ENCODE measurements around the gene PPP2R3C.

PPP2R3C gene

GRCh38 chr14:35140718-35141581 lies 19.2 kb upstream of the PPP2R3C start:
- no peak overlapping the region for H3K27ac ChIP-seq
- H3K36me3 ChIP-seq (ENCODE audit: insufficient read depth, low read length): peaks cover 8% of the 10 kb centered on the region
- H3K4me3 ChIP-seq: no peak overlapping the region
- TF ChIP-seq POLR2AphosphoS5 (IDR thresholded peaks at IDR 0.05; ENCODE audit: borderline replicate concordance, low read depth, low read length): no peak
- no peak for TF ChIP-seq FOXP2 (optimal IDR thresholded peaks at IDR 0.05; ENCODE audit: control extremely low read depth, extremely low read length, insufficient read depth)
- no peak for TF ChIP-seq EZH2 (IDR thresholded peaks at IDR 0.05)
- H3K9ac ChIP-seq (ENCODE audit: insufficient read length): no peak overlapping the region
- no peak for DNase-seq (ENCODE audit: low read depth, low spot score)
- no peaks in the 10 kb centered on the region for H3K9me3 ChIP-seq (ENCODE audit: low read depth, low read length)

GRCh38 chr14:35138585-35138984 lies 16.8 kb upstream of the PPP2R3C start:
- H3K36me3 ChIP-seq (ENCODE audit: insufficient read depth, low read length): peaks cover 14% of the 10 kb centered on the region
- no peaks in the 10 kb centered on the region for H3K9me3 ChIP-seq (ENCODE audit: low read depth, low read length)
- no peak overlapping the region for H3K9ac ChIP-seq (ENCODE audit: insufficient read length)
- DNase-seq (ENCODE audit: low read depth, low spot score): no peak
- no peak for TF ChIP-seq EZH2 (IDR thresholded peaks at IDR 0.05)
- no peak for TF ChIP-seq FOXP2 (optimal IDR thresholded peaks at IDR 0.05; ENCODE audit: control extremely low read depth, extremely low read length, insufficient read depth)
- no peak for TF ChIP-seq POLR2AphosphoS5 (IDR thresholded peaks at IDR 0.05; ENCODE audit: borderline replicate concordance, low read depth, low read length)
- no peak overlapping the region for H3K4me3 ChIP-seq
- no peak overlapping the region for H3K27ac ChIP-seq

GRCh38 chr14:35134329-35135123 lies 12.7 kb upstream of the PPP2R3C start:
- H3K9me3 ChIP-seq (ENCODE audit: low read depth, low read length): no peaks in the 10 kb centered on the region
- DNase-seq (ENCODE audit: low read depth, low spot score): no peak
- H3K36me3 ChIP-seq (ENCODE audit: insufficient read depth, low read length): peaks cover 27% of the 10 kb centered on the region; the same call in 1 of the 2 replicates
- H3K9ac ChIP-seq (ENCODE audit: insufficient read length): no peak overlapping the region
- no peak overlapping the region for H3K27ac ChIP-seq
- TF ChIP-seq FOXP2 (optimal IDR thresholded peaks at IDR 0.05; ENCODE audit: control extremely low read depth, extremely low read length, insufficient read depth) (no peak), EZH2 (IDR thresholded peaks at IDR 0.05) (no peak), POLR2AphosphoS5 (IDR thresholded peaks at IDR 0.05; ENCODE audit: borderline replicate concordance, low read depth, low read length) (no peak)
- no peak overlapping the region for H3K4me3 ChIP-seq

GRCh38 chr14:35133542-35134328 lies 11.9 kb upstream of the PPP2R3C start:
- peaks cover 27% of the 10 kb centered on the region; the same call in 1 of the 2 replicates for H3K36me3 ChIP-seq (ENCODE audit: insufficient read depth, low read length)
- H3K9me3 ChIP-seq (ENCODE audit: low read depth, low read length): no peaks in the 10 kb centered on the region
- no peak overlapping the region for H3K27ac ChIP-seq
- TF ChIP-seq POLR2AphosphoS5 (IDR thresholded peaks at IDR 0.05; ENCODE audit: borderline replicate concordance, low read depth, low read length): no peak
- TF ChIP-seq EZH2 (IDR thresholded peaks at IDR 0.05): no peak
- TF ChIP-seq FOXP2 (optimal IDR thresholded peaks at IDR 0.05; ENCODE audit: control extremely low read depth, extremely low read length, insufficient read depth): no peak
- no peak for DNase-seq (ENCODE audit: low read depth, low spot score)
- H3K4me3 ChIP-seq: no peak overlapping the region
- H3K9ac ChIP-seq (ENCODE audit: insufficient read length): no peak overlapping the region

- Histone ChIP-seq H3K4me3 (peak overlapping the region; percentile 93), H3K27ac (no peak overlapping the region), H3K36me3 (ENCODE audit: insufficient read depth, low read length) (peaks cover 14% of the 10 kb centered on the region), H3K9me3 (ENCODE audit: low read depth, low read length) (no peaks in the 10 kb centered on the region), H3K9ac (ENCODE audit: insufficient read length) (peak overlapping the region; percentile 97)
- TF ChIP-seq EZH2 (IDR thresholded peaks at IDR 0.05) (no peak), FOXP2 (optimal IDR thresholded peaks at IDR 0.05; ENCODE audit: control extremely low read depth, extremely low read length, insufficient read depth) (no peak), POLR2AphosphoS5 (IDR thresholded peaks at IDR 0.05; ENCODE audit: borderline replicate concordance, low read depth, low read length) (no peak)
- no peak for DNase-seq (ENCODE audit: low read depth, low spot score)
These were observed 2.3 kb upstream of the PPP2R3C start for GRCh38 chr14:35124127-35124526.

GRCh38 chr14:35123388-35123703 lies 1.6 kb upstream of the PPP2R3C start:
- peak overlapping the region; percentile 93 for H3K4me3 ChIP-seq
- no peaks in the 10 kb centered on the region for H3K9me3 ChIP-seq (ENCODE audit: low read depth, low read length)
- peaks cover 12% of the 10 kb centered on the region for H3K36me3 ChIP-seq (ENCODE audit: insufficient read depth, low read length)
- peak overlapping the region; percentile 97 for H3K9ac ChIP-seq (ENCODE audit: insufficient read length)
- no peak for DNase-seq (ENCODE audit: low read depth, low spot score)
- no peak for TF ChIP-seq POLR2AphosphoS5 (IDR thresholded peaks at IDR 0.05; ENCODE audit: borderline replicate concordance, low read depth, low read length)
- TF ChIP-seq EZH2 (IDR thresholded peaks at IDR 0.05): no peak
- no peak for TF ChIP-seq FOXP2 (optimal IDR thresholded peaks at IDR 0.05; ENCODE audit: control extremely low read depth, extremely low read length, insufficient read depth)
- H3K27ac ChIP-seq: peak overlapping the region; percentile 98

- Histone ChIP-seq H3K9ac (ENCODE audit: insufficient read length) (peak overlapping the region; percentile 97), H3K27ac (peak overlapping the region; percentile 98), H3K9me3 (ENCODE audit: low read depth, low read length) (no peaks in the 10 kb centered on the region), H3K36me3 (ENCODE audit: insufficient read depth, low read length) (peaks cover 7% of the 10 kb centered on the region), H3K4me3 (peak overlapping the region; percentile 93)
- TF ChIP-seq EZH2 (IDR thresholded peaks at IDR 0.05): no peak
- no peak for TF ChIP-seq POLR2AphosphoS5 (IDR thresholded peaks at IDR 0.05; ENCODE audit: borderline replicate concordance, low read depth, low read length)
- TF ChIP-seq FOXP2 (optimal IDR thresholded peaks at IDR 0.05; ENCODE audit: control extremely low read depth, extremely low read length, insufficient read depth): no peak
- no peak for DNase-seq (ENCODE audit: low read depth, low spot score)
These were observed 1.1 kb upstream of the PPP2R3C start for GRCh38 chr14:35122696-35123387.

Measured in SK-N-MC (cell line).